ENCODE data around the gene TAAR8.
A peak's percentile ranks its signal among the peaks of the same experiment; 100 is the strongest.
"Not testable (repeated sequence)": the region's sequence is repeated elsewhere in the genome, so short reads cannot be mapped to it uniquely, and the experiment has no call there.

TAAR8 gene

GRCh38 chr6:132552372-132552771 lies at the start of gene TAAR8:
Gene TAAR8, plus strand, starts transcription at chr6:132552672. Its CDS starts 21 bp downstream, at chr6:132552693.
- DNase-seq (ENCODE audit: low read depth in 4 of 4, low spot score in 1 of 4): no peak

- no peak for DNase-seq (ENCODE audit: low read depth in 4 of 4, low spot score in 1 of 4)
Measured at GRCh38 chr6:132504757-132505156, 47.7 kb upstream of the TAAR8 start.

- no peak for DNase-seq (ENCODE audit: low read depth in 4 of 4, low spot score in 1 of 4)
Measured at GRCh38 chr6:132505158-132505557, 47.3 kb upstream of the TAAR8 start.

GRCh38 chr6:132506461-132506860 lies 46.0 kb upstream of the TAAR8 start:
- no peak for DNase-seq (ENCODE audit: low read depth in 4 of 4, low spot score in 1 of 4)

- no peak for DNase-seq (ENCODE audit: low read depth in 4 of 4, low spot score in 1 of 4)
Measured at GRCh38 chr6:132506869-132507808, 45.3 kb upstream of the TAAR8 start.

GRCh38 chr6:132511210-132511830 lies 41.2 kb upstream of the TAAR8 start:
- DNase-seq (ENCODE audit: low read depth in 4 of 4, low spot score in 1 of 4): no peak

- DNase-seq (ENCODE audit: low read depth in 4 of 4, low spot score in 1 of 4): no peak
Measured at GRCh38 chr6:132511831-132512220, 40.6 kb upstream of the TAAR8 start.

GRCh38 chr6:132512342-132512637 lies 40.2 kb upstream of the TAAR8 start:
- no peak for DNase-seq (ENCODE audit: low read depth in 4 of 4, low spot score in 1 of 4)

GRCh38 chr6:132512638-132513632 lies 39.5 kb upstream of the TAAR8 start, which contains the start of gene STX7:
Gene STX7, minus strand, starts transcription at chr6:132513116. Its CDS starts 9,586 bp downstream, at chr6:132503530.
- DNase-seq (ENCODE audit: low read depth in 4 of 4, low spot score in 1 of 4): peak; percentile 67 to 82 (median 74)

GRCh38 chr6:132513831-132514545 lies 38.5 kb upstream of the TAAR8 start:
- no peak for DNase-seq (ENCODE audit: low read depth in 4 of 4, low spot score in 1 of 4)

GRCh38 chr6:132515386-132515785 lies 37.1 kb upstream of the TAAR8 start:
- no peak for DNase-seq (ENCODE audit: low read depth in 4 of 4, low spot score in 1 of 4)

GRCh38 chr6:132520953-132521352 lies 31.5 kb upstream of the TAAR8 start:
- DNase-seq (ENCODE audit: low read depth in 4 of 4, low spot score in 1 of 4): no peak

GRCh38 chr6:132524646-132525045 lies 27.8 kb upstream of the TAAR8 start:
- no peak for DNase-seq (ENCODE audit: low read depth in 4 of 4, low spot score in 1 of 4)

- no peak for DNase-seq (ENCODE audit: low read depth in 4 of 4, low spot score in 1 of 4)
Measured at GRCh38 chr6:132525866-132526265, 26.6 kb upstream of the TAAR8 start.

GRCh38 chr6:132526461-132526860 lies 26.0 kb upstream of the TAAR8 start:
- DNase-seq (ENCODE audit: low read depth in 4 of 4, low spot score in 1 of 4): no peak

GRCh38 chr6:132527791-132528190 lies 24.7 kb upstream of the TAAR8 start:
- no peak for DNase-seq (ENCODE audit: low read depth in 4 of 4, low spot score in 1 of 4)

GRCh38 chr6:132530293-132530974 lies 22.0 kb upstream of the TAAR8 start:
- peak; percentile 42 to 79 (median 56) for DNase-seq (ENCODE audit: low read depth in 4 of 4, low spot score in 1 of 4)

- not testable (repeated sequence) for DNase-seq (ENCODE audit: low read depth in 4 of 4, low spot score in 1 of 4)
Measured at GRCh38 chr6:132534546-132534945, 17.9 kb upstream of the TAAR8 start.

GRCh38 chr6:132537145-132537544 lies 15.3 kb upstream of the TAAR8 start:
- DNase-seq (ENCODE audit: low read depth in 4 of 4, low spot score in 1 of 4): no peak

GRCh38 chr6:132537977-132538376 lies 14.5 kb upstream of the TAAR8 start, which contains the start of gene TAAR9:
Gene TAAR9, plus strand, starts transcription at chr6:132538277. Its CDS starts 13 bp downstream, at chr6:132538290.
- DNase-seq (ENCODE audit: low read depth in 4 of 4, low spot score in 1 of 4): no peak

Data from stimulated activated CD4-positive, alpha-beta T cell treated with anti-CD3 and anti-CD28 coated beads, Interleukin-1b, Interleukin-23, amount 100 ng/mL, for 24 hours (primary cell).